ENCODE data around the gene HDAC5.

GRCh38 chr17:44063704-44064639, 59.5 kb downstream of the HDAC5 start:
- TF ChIP-seq CTCF (conservative IDR thresholded peaks at IDR 0.05; ENCODE audit: low read depth, low read length): no peak
- TF ChIP-seq EZH2 (IDR thresholded peaks at IDR 0.05; ENCODE audit: borderline replicate concordance, low read depth, low read length, poor library complexity, severe bottlenecking): no peak
